GM18502 (cell line): Measurements from ENCODE around the gene R3HDM4.

Experiments
- ATAC-seq: cut with Tn5 transposase; IDR thresholded peaks from one replicate; pipeline ENCODE4 v1.9.1; 2021; ENCODE audit warnings: mild to moderate bottlenecking; ENCODE audit not compliant: unreplicated experiment, poor library complexity

The R3HDM4 gene

GRCh38 chr19:917323-918151 lies 4.5 kb upstream of the R3HDM4 start, which contains the start of gene KISS1R:
KISS1R (plus strand) TSS chr19:917333; CDS start chr19:917503, 170 bp downstream.
- ATAC-seq = no peak

- no peak for ATAC-seq
These were observed 3.8 kb upstream of the R3HDM4 start for GRCh38 chr19:916645-917322.

GRCh38 chr19:912181-913079 lies 589 bp downstream of the R3HDM4 start:
- ATAC-seq = no peak

- no peak for ATAC-seq
These were observed 1.6 kb downstream of the R3HDM4 start for GRCh38 chr19:911197-912033.

GRCh38 chr19:907183-907853 lies 5.7 kb downstream of the R3HDM4 start:
- ATAC-seq = no peak

- no peak for ATAC-seq
These were observed 6.5 kb downstream of the R3HDM4 start for GRCh38 chr19:906480-906879.

GRCh38 chr19:904545-904944 lies 8.5 kb downstream of the R3HDM4 start:
- ATAC-seq = no peak

GRCh38 chr19:903266-903797 lies 9.7 kb downstream of the R3HDM4 start:
- no peak for ATAC-seq

GRCh38 chr19:902446-903226 lies 10.4 kb downstream of the R3HDM4 start:
- ATAC-seq = no peak

- ATAC-seq = no peak
These were observed 11.0 kb downstream of the R3HDM4 start for GRCh38 chr19:902093-902370.

- no peak for ATAC-seq
These were observed 11.6 kb downstream of the R3HDM4 start for GRCh38 chr19:901216-902092.

GRCh38 chr19:900302-901111 lies 12.5 kb downstream of the R3HDM4 start:
- ATAC-seq = no peak

GRCh38 chr19:900043-900301 lies 13.0 kb downstream of the R3HDM4 start:
- ATAC-seq = no peak

GRCh38 chr19:899336-900042 lies 13.5 kb downstream of the R3HDM4 start:
- ATAC-seq = no peak

GRCh38 chr19:898663-899062 lies 14.4 kb downstream of the R3HDM4 start:
- ATAC-seq = no peak

GRCh38 chr19:897442-898039 lies 15.5 kb downstream of the R3HDM4 start:
- ATAC-seq = no peak
